HG03378 (cell line): ENCODE results near the gene SYCE1L.
"Not testable (repeated sequence)": the region's sequence is repeated elsewhere in the genome, so short reads cannot be mapped to it uniquely, and the experiment has no call there.

ENCODE experiments used
- ATAC-seq: cut with Tn5 transposase; IDR thresholded peaks from one replicate; pipeline ENCODE4 v1.9.1; 2021; ENCODE audit warnings: mild to moderate bottlenecking, moderate library complexity; ENCODE audit not compliant: unreplicated experiment

SYCE1L gene

GRCh38 chr16:77199211-77199610 is at the start of gene SYCE1L:
SYCE1L (plus strand) TSS chr16:77199408; CDS start chr16:77199452, 44 bp downstream.
- no peak for ATAC-seq

GRCh38 chr16:77157346-77158058 is 41.7 kb upstream of the SYCE1L start:
- no peak for ATAC-seq

DNA sequence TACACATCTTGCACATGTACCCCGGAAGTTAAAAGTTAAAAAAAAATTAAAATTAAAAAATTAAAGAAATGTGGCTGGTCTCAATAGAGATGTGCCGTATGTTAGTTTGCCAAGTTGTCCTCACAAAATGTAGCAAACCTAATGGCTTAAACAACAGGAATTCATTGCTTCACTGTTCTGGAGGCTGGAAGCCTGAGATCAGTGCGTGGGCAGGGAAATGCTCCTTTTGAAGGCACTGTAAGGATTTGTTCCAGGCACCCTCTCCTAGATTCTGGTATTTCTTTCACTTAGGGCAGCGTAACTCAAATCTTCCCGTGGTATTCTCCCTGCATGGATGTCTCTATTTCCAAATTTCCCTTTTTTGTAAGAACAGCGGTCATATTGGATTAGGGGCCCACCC is 40.9 kb upstream of the SYCE1L start:
- no peak for ATAC-seq

GRCh38 chr16:77165006-77165405 is 34.2 kb upstream of the SYCE1L start:
- ATAC-seq = no peak

- ATAC-seq = not testable (repeated sequence)
Observed at GRCh38 chr16:77165536-77166236, 33.5 kb upstream of the SYCE1L start.

- ATAC-seq = no peak
Observed at GRCh38 chr16:77166726-77167125, 32.5 kb upstream of the SYCE1L start.

DNA sequence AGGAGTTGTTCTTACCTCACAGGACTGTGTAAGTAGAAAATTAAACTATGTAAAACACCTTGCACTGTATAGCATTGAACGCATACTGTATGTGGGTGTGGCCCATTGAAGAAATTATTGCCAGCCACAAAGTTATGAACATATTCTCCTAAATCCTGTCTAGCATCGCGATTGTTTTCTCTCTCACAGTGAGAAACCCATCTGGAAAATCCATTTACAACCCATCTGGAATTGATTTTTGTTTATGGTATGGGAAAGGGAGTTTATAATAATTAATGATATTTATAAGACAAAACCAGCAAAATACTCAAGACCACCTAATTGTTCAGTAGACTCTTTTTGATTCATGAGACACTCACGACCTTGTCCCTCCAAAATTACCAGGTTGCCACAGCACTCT is 30.3 kb upstream of the SYCE1L start:
- ATAC-seq = no peak

GRCh38 chr16:77169650-77170236 is 29.5 kb upstream of the SYCE1L start:
- peak; percentile 66 for ATAC-seq

GRCh38 chr16:77170805-77171204 is 28.4 kb upstream of the SYCE1L start:
- ATAC-seq = no peak

- peak; percentile 90 for ATAC-seq
Observed at GRCh38 chr16:77171745-77172635, 27.2 kb upstream of the SYCE1L start.

GRCh38 chr16:77172951-77173350 is 26.3 kb upstream of the SYCE1L start:
- no peak for ATAC-seq

DNA sequence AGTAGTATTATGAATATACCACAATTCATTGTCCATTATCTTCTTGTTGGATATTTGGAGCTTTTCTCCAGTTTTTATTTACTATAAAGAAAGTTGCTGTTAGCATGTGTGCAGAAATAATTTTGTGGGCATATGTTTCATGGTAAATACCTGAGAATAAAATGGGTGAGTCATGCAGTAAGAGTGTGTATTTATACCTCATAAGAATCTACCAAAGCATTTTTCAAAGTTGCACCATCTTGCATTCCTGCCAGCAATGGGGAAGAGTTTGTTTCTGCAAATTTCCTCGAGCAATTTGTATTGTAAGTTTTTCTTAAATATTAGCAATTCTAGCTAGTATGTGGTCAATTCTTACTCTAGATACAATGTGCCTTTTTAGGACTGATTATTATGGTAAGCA is 16.1 kb upstream of the SYCE1L start:
- ATAC-seq = no peak

DNA sequence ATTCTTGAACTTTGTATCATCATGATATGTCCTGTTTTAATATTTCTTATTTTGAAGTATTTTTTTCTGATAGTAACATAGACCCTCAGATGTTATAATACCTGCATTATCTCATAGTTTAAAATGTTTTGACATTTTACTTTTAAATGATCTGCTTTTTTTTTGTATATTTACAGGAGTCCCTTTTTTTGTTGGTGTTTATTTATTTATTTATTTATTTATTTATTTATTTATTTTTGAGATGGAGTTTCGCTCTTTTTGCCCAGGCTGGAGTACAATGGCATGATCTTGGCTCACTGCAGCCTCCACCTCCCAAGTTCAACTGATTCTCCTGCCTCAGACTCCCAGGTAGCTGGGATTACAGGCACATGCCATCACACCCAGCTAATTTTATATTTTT is 12.9 kb upstream of the SYCE1L start:
- not testable (repeated sequence) for ATAC-seq

DNA sequence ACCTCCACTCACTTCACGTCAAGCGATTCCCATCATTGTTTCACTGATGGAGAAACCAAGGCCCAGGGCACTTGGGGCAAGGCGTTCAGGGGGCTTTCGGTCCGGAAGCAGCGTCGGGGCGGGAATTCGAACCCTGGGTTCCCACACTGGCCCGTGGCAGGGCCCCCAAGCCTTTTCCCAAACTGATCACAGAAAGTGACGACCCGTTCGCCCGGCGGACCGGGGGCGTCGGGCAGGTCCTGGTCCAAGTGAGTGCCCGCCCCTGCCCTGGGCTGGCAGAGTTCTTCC is 9.1 kb upstream of the SYCE1L start:
- peak; percentile 4 for ATAC-seq

- ATAC-seq = peak; percentile 95
Observed at GRCh38 chr16:77190478-77191258, 8.5 kb upstream of the SYCE1L start, which contains the start of gene MON1B. MON1B (plus strand) TSS chr16:77191190; CDS start chr16:77191486, 296 bp downstream.

- ATAC-seq = no peak
Observed at GRCh38 chr16:77191259-77191969, 7.8 kb upstream of the SYCE1L start.

DNA sequence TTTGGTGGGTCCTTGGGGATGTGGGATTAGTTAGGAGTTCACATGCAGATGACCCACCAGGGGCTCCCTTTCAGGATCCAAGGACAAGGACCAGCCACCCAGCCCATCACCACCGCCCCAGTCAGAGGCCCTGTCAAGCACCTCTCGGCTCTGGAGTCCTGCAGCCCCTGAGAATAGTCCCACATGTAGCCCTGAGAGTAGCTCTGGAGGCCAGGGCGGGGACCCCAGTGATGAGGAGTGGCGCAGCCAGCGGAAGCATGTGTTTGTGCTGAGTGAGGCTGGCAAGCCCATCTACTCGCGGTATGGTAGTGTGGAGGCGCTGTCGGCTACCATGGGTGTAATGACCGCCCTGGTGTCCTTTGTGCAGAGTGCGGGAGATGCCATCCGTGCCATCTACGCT is 5.8 kb upstream of the SYCE1L start:
- no peak for ATAC-seq

DNA sequence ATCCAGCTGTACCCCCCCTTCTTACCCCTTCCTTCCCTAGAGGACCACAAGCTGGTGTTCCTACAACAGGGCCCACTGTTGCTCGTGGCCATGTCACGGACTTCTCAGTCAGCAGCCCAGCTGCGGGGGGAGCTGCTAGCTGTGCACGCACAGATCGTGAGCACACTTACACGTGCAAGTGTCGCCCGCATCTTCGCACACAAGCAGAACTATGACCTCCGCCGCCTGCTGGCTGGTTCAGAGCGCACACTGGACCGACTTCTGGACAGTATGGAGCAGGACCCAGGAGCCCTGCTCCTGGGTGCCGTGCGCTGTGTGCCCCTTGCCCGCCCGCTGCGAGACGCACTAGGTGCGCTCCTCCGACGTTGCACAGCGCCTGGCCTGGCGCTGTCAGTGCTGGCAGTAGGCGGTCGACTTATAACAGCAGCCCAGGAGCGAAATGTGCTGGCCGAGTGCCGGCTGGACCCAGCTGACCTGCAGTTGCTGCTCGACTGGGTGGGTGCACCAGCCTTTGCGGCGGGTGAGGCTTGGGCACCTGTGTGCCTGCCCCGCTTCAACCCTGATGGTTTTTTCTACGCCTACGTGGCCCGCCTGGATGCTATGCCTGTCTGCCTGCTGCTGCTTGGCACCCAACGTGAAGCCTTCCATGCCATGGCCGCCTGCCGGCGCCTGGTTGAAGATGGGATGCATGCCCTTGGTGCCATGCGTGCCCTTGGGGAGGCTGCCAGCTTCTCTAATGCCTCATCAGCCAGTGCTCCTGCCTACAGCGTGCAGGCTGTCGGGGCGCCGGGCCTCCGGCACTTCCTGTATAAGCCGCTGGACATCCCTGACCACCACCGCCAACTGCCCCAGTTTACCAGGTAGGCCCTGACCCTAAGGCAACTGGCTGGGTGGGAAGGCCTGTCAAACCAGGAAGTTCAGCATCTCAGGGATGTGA is 4.6 kb upstream of the SYCE1L start:
- ATAC-seq = no peak

GRCh38 chr16:77195411-77195810 is 3.8 kb upstream of the SYCE1L start:
- no peak for ATAC-seq
